ENCODE results near the gene MALSU1.
"Not testable (repeated sequence)": the region's sequence is repeated elsewhere in the genome, so short reads cannot be mapped to it uniquely, and the experiment has no call there.

The MALSU1 gene

GRCh38 chr7:23287612-23288011 lies 11.5 kb upstream of the MALSU1 start:
- no peak for DNase-seq

- DNase-seq: no peak
Measured at GRCh38 chr7:23290993-23291392, 8.1 kb upstream of the MALSU1 start.

- no peak for DNase-seq
Measured at GRCh38 chr7:23291957-23292560, 7.1 kb upstream of the MALSU1 start.

GRCh38 chr7:23292623-23293022 lies 6.5 kb upstream of the MALSU1 start:
- no peak for DNase-seq

GRCh38 chr7:23293500-23294073 lies 5.6 kb upstream of the MALSU1 start:
- no peak for DNase-seq

- DNase-seq: no peak
Measured at GRCh38 chr7:23294549-23295400, 4.4 kb upstream of the MALSU1 start.

GRCh38 chr7:23295401-23295697 lies 3.8 kb upstream of the MALSU1 start:
- DNase-seq: no peak

GRCh38 chr7:23298141-23298881 lies 828 bp upstream of the MALSU1 start:
- no peak for DNase-seq

- DNase-seq: no peak
Measured at GRCh38 chr7:23299770-23300300, 696 bp downstream of the MALSU1 start.

GRCh38 chr7:23306936-23307521 lies 7.9 kb downstream of the MALSU1 start:
- DNase-seq: no peak

- no peak for DNase-seq
Measured at GRCh38 chr7:23308754-23309153, 9.6 kb downstream of the MALSU1 start.

- DNase-seq: not testable (repeated sequence)
Measured at GRCh38 chr7:23312141-23312540, 13.0 kb downstream of the MALSU1 start.

- no peak for DNase-seq
Measured at GRCh38 chr7:23315366-23315765, 16.2 kb downstream of the MALSU1 start.

GRCh38 chr7:23331132-23331531 lies 32.0 kb downstream of the MALSU1 start:
- no peak for DNase-seq

GRCh38 chr7:23332193-23332592 lies 33.1 kb downstream of the MALSU1 start:
- no peak for DNase-seq

- no peak for DNase-seq
Measured at GRCh38 chr7:23332910-23333612, 33.9 kb downstream of the MALSU1 start.

- DNase-seq: no peak
Measured at GRCh38 chr7:23333671-23334246, 34.6 kb downstream of the MALSU1 start.

GRCh38 chr7:23334482-23335056 lies 35.4 kb downstream of the MALSU1 start:
- DNase-seq: no peak

GRCh38 chr7:23335136-23335535 lies 36.0 kb downstream of the MALSU1 start:
- DNase-seq: no peak

- DNase-seq: no peak
Measured at GRCh38 chr7:23335621-23336020, 36.5 kb downstream of the MALSU1 start.

- DNase-seq: no peak
Measured at GRCh38 chr7:23336086-23336485, 36.9 kb downstream of the MALSU1 start.

Measured in stimulated activated CD4-positive, alpha-beta T cell treated with anti-CD3 and anti-CD28 coated beads, Interleukin-12 subunit alpha, Interleukin-12 subunit beta, amount 100 ng/mL, for 4 hours (primary cell).